OCI-LY7 (cell line): Measurements from ENCODE around the gene LRP5.

Experiments
- CTCF ChIP-seq: fragments of 200-600 bp; sonication (generic); conservative IDR thresholded peaks from 2 replicates; pipeline ENCODE4 v1.5.1; 2014; ENCODE audit warnings: mild to moderate bottlenecking, antibody characterized with exemption, low read length, moderate library complexity, mixed read lengths
- EZH2phosphoT487 ChIP-seq: fragments of 200-600 bp; sonication (generic); IDR thresholded peaks from 2 replicates; pipeline ENCODE4 v1.6.1; 2018; ENCODE audit warnings: low read depth, borderline replicate concordance, mild to moderate bottlenecking, mixed run types, antibody characterized with exemption, low read length, moderate library complexity, mixed read lengths

GRCh38 chr11:68495220-68495729 lies 182.9 kb downstream of the LRP5 start:
- no peak for TF ChIP-seq CTCF
- TF ChIP-seq EZH2phosphoT487: no peak
